Endothelial cell of umbilical vein (primary cell): ENCODE data around the gene GATA6. TPM values are rescaled to one million over a fixed set of nuclear protein-coding genes. Genes with fewer than 3 reads are reported as not detected.

Experiments used
- BruUV-seq: library from RNA; stranded (reverse); fragments of 400-500 nt; replicated peaks from 2 replicates; lab custom pipeline; 2021; lab: Mats Ljungman, UMichigan
- CTCF ChIA-PET: fragments of 300-600, 350-600 bp; sonication (Branson Sonifier 250); formaldehyde crosslinking; loops from one replicate; lab custom pipeline; 2021; ENCODE audit warnings: antibody characterized with exemption, inconsistent platforms; lab: Charles Lee
- POLR2A ChIA-PET: fragments of 300-600, 350-600 bp; sonication (Branson Sonifier 250); formaldehyde crosslinking; loops from one replicate; lab custom pipeline; 2021; ENCODE audit warnings: antibody characterized with exemption, inconsistent platforms; lab: Charles Lee
- DNase-seq: peaks from one replicate; pipeline ENCODE4 v3.0.0-alpha.2; 2011; ENCODE audit warnings: low read depth, low spot score
- FAIRE-seq: peaks from 2 replicates; lab custom pipeline; 2011; peaks lifted over from hg19 to GRCh38; lab: Jason Lieb, UNC
- H2AFZ ChIP-seq: 2 replicates; pipeline ENCODE4 v1.6.0; 2012; ENCODE audit warnings: low read depth, low read length, control low read depth, inconsistent platforms
- H3K27ac ChIP-seq: 2 replicates; pipeline ENCODE4 v1.5.1; 2011; ENCODE audit warnings: low read depth, mild to moderate bottlenecking, control low read depth, low read length, moderate library complexity; ENCODE audit not compliant: insufficient read depth
- H3K27me3 ChIP-seq, 2 experiments: 2 replicates each; pipeline versions ENCODE4 v1.6.0 to v1.6.1; 2011; ENCODE audit warnings: low read length in 2 of 2, mixed read lengths in 1 of 2; ENCODE audit not compliant: control insufficient read depth in 2 of 2, insufficient read depth in 2 of 2
- H3K36me3 ChIP-seq, 2 experiments: 2 replicates in 1 of 2; 3 replicates in 1 of 2; pipeline ENCODE4 v1.5.1; 2011; ENCODE audit warnings: low read length in 2 of 2, mild to moderate bottlenecking in 1 of 2, moderate library complexity in 1 of 2; ENCODE audit not compliant: control insufficient read depth in 2 of 2, insufficient read depth in 2 of 2; ENCODE audit errors: extremely low read depth in 1 of 2
- H3K4me1 ChIP-seq: 3 replicates; pipeline ENCODE4 v1.5.1; 2011; ENCODE audit warnings: mild to moderate bottlenecking, low read length; ENCODE audit not compliant: control insufficient read depth, insufficient read depth; ENCODE audit errors: extremely low read depth
- H3K4me2 ChIP-seq: 2 replicates; pipeline ENCODE4 v1.6.1; 2011; ENCODE audit warnings: low read length, control low read depth, mixed read lengths; ENCODE audit not compliant: insufficient read depth
- H3K4me3 ChIP-seq, 3 experiments: fragments of 200-600 bp in 1 of 3; sonication (generic), shearing (Covaris generic) in 1 of 3; replicated peaks in 1 of 3; 2 replicates each; pipeline ENCODE4 v1.5.1; 2011 to 2016; ENCODE audit warnings: control low read depth in 3 of 3, low read length in 3 of 3, mild to moderate bottlenecking in 2 of 3, inconsistent platforms in 1 of 3, low read depth in 1 of 3, moderate library complexity in 1 of 3; ENCODE audit not compliant: insufficient read depth in 1 of 3
- H3K79me2 ChIP-seq: 2 replicates; pipeline ENCODE4 v1.6.0; 2012; ENCODE audit warnings: low read length, inconsistent platforms; ENCODE audit not compliant: control insufficient read depth, insufficient read depth
- H3K9ac ChIP-seq: replicated peaks from 2 replicates; pipeline ENCODE3; 2011; ENCODE audit warnings: low read length, control low read depth; ENCODE audit not compliant: insufficient read depth; ENCODE audit errors: extremely low read depth
- H3K9me1 ChIP-seq: replicated peaks from 3 replicates; pipeline ENCODE4 v1.6.0; 2011; ENCODE audit warnings: mild to moderate bottlenecking, low read length; ENCODE audit not compliant: control insufficient read depth, insufficient read depth; ENCODE audit errors: extremely low read depth
- H3K9me3 ChIP-seq: replicated peaks from 2 replicates; pipeline ENCODE4 v1.5.1; 2012; ENCODE audit warnings: low read length, inconsistent platforms; ENCODE audit not compliant: control insufficient read depth, insufficient read depth
- H4K20me1 ChIP-seq: replicated peaks from 2 replicates; pipeline ENCODE3; 2011; ENCODE audit warnings: mild to moderate bottlenecking, low read length; ENCODE audit not compliant: control insufficient read depth, insufficient read depth; ENCODE audit errors: extremely low read depth
- CTCF ChIP-seq, 2 donors: IDR thresholded peaks; 1 replicate in 1 of 2; 2 replicates in 1 of 2; pipeline ENCODE4 v1.5.1; 2011; ENCODE audit warnings: low read length in 2 of 2, mild to moderate bottlenecking in 2 of 2, moderate library complexity in 2 of 2, control low read depth in 1 of 2, inconsistent platforms in 1 of 2, low read depth in 1 of 2; ENCODE audit not compliant: insufficient read depth in 1 of 2; ENCODE audit errors: extremely low read depth in 1 of 2
- EZH2 ChIP-seq: IDR thresholded peaks from 2 replicates; pipeline ENCODE4 v1.6.1; 2012; ENCODE audit warnings: borderline replicate concordance, low read depth, mild to moderate bottlenecking, moderate library complexity, low read length, inconsistent platforms; ENCODE audit not compliant: severe bottlenecking
- FOS ChIP-seq: IDR thresholded peaks from 2 replicates; pipeline ENCODE4 v1.6.1; 2011; ENCODE audit warnings: mild to moderate bottlenecking, low read length, moderate library complexity, borderline replicate concordance; ENCODE audit not compliant: insufficient read depth
- GATA2 ChIP-seq: IDR thresholded peaks from 2 replicates; pipeline ENCODE4 v1.7.0; 2011; ENCODE audit warnings: low read depth, mild to moderate bottlenecking, moderate library complexity, mixed read lengths, low read length; ENCODE audit not compliant: insufficient read length, insufficient read depth
- JUN ChIP-seq: IDR thresholded peaks from 2 replicates; pipeline ENCODE4 v1.6.1; 2011; ENCODE audit warnings: borderline replicate concordance, low read depth; ENCODE audit not compliant: insufficient read length, insufficient read depth
- MAX ChIP-seq: IDR thresholded peaks from 2 replicates; pipeline ENCODE4 v1.6.1; 2011; ENCODE audit not compliant: insufficient read depth, insufficient read length
- MYC ChIP-seq: IDR thresholded peaks from one replicate; pipeline ENCODE4 v1.6.1; 2011; ENCODE audit warnings: mild to moderate bottlenecking, low read depth, low read length
- POLR2A ChIP-seq: IDR thresholded peaks from 2 replicates; pipeline ENCODE4 v1.6.1; 2012; ENCODE audit warnings: low read depth, mild to moderate bottlenecking, control low read depth, low read length
- POLR2AphosphoS5 ChIP-seq: IDR thresholded peaks from 2 replicates; pipeline ENCODE4 v1.6.1; 2012; ENCODE audit warnings: low read depth, mild to moderate bottlenecking, control low read depth, low read length, moderate library complexity; ENCODE audit not compliant: insufficient read depth
- dilution Hi-C: fragments of 300-500 bp; cut with MboI; formaldehyde crosslinking; loops from one replicate; pipeline ENCODE4 v1.15.0; 2019; ENCODE audit warnings: low sequenced_read_pairs; ENCODE audit not compliant: extremely low pct_ligation_motif_present
- intact Hi-C: fragments of 100-400 bp; cut with micrococcal nuclease; formaldehyde crosslinking; loops from one replicate; pipeline ENCODE4 v1.10.0; 2022
- polyA plus RNA-seq, 4 experiments: library from polyadenylated mRNA; depleted of rRNA in 3 of 4; stranded (reverse) in 3 of 4; unstranded in 1 of 4; fragments of >200 nt; gene quantifications; 2 replicates each; pipeline versions ENCODE4 v1.2.1 to v1.2.3, GENCODE V29; 2011 to 2012; ENCODE audit warnings: missing spikeins in 1 of 4
- total RNA-seq: library from RNA; stranded (reverse); gene quantifications from 2 replicates; pipeline ENCODE4 v1.2.3, GENCODE V29; 2021

GATA6 gene
- total and polyA plus RNA-seq, 2 donors (not counting 3 experiments of a cell fraction or from before 2014, with no cell fraction given) = 4.1 to 14.6 TPM

GRCh38 chr18:22182884-22183697 lies 13.7 kb downstream of the GATA6 start:
- Histone ChIP-seq H3K36me3 (peaks cover 7 to 9% of the 10 kb centered on the region in 2 experiments), H3K79me2 (peaks cover 84% of the 10 kb centered on the region), H3K9ac (no peak overlapping the region), H3K9me1 (no peaks in the 10 kb centered on the region), H3K9me3 (no peaks in the 10 kb centered on the region), H2AFZ (no peak overlapping the region), H3K4me2 (no peak overlapping the region), H3K4me3 (no peak overlapping the region), H3K27ac (no peak overlapping the region), H3K27me3 (no peaks in the 10 kb centered on the region), H4K20me1 (no peaks in the 10 kb centered on the region), H3K4me1 (peaks cover 63% of the 10 kb centered on the region)
- DNase-seq = peak; percentile 23
- no peak for FAIRE-seq
- POLR2A ChIA-PET = interaction anchor here (0.5 to 0.7 kb wide), 2 partner anchors 11 to 36 kb away, joined by 3 to 8 read pairs; no protein-coding TSS in a partner anchor
- intact Hi-C loops = no loop called here
- no peak for TF ChIP-seq EZH2
- TF ChIP-seq MAX = no peak
- TF ChIP-seq MYC = no peak
- no peak for TF ChIP-seq GATA2
- TF ChIP-seq CTCF (IDR thresholded peaks at IDR 0.05; ENCODE audit: extremely low read depth in 1 of 2, insufficient read depth in 1 of 2, low read depth in 1 of 2, low read length in 2 of 2) = no peak
- no peak for TF ChIP-seq FOS
- TF ChIP-seq POLR2A = no peak
- TF ChIP-seq JUN = no peak
- no peak for TF ChIP-seq POLR2AphosphoS5
- dilution Hi-C loops = loop anchor here (25.0 kb wide), 1 partner anchor 254 kb away; no protein-coding TSS in a partner anchor
- CTCF ChIA-PET = interaction anchor here (0.5 to 2.2 kb wide), 4 partner anchors 8 to 380 kb away, joined by 3 to 9 read pairs (median 6); no protein-coding TSS in a partner anchor
- BruUV-seq = TSS peak; percentile 20
